PC-9 (cell line): ENCODE measurements around the gene FAM168A. TPM values are rescaled to one million over a fixed set of nuclear protein-coding genes. Genes with fewer than 3 reads are reported as not detected.

Experiments used
- BruUV-seq: library from RNA; stranded (reverse); fragments of 400-500 nt; replicated peaks from 2 replicates; lab custom pipeline; 2021; lab: Mats Ljungman, UMichigan
- CTCF ChIA-PET: fragments of 300-600 bp; sonication (Branson Sonifier 250); formaldehyde crosslinking; loops from one replicate; lab custom pipeline; 2022; ENCODE audit warnings: antibody characterized with exemption; lab: Charles Lee
- POLR2A ChIA-PET: fragments of 300-600 bp; sonication (Branson Sonifier 250); formaldehyde crosslinking; loops from one replicate; lab custom pipeline; 2022; ENCODE audit warnings: antibody characterized with exemption; ENCODE audit not compliant: unreplicated experiment; lab: Charles Lee
- DNase-seq, 2 experiments: peaks; one replicate each; pipeline versions ENCODE4 v3.0.0 to v3.0.0-alpha.2; 2015 to 2022; ENCODE audit warnings: mixed read lengths in 1 of 2
- H2AFZ ChIP-seq: fragments of 200-600 bp; sonication (generic); 2 replicates; pipeline ENCODE4 v1.8.1; 2017; ENCODE audit warnings: antibody characterized with exemption
- H3F3A ChIP-seq: fragments of 200-600 bp; sonication (generic); 2 replicates; pipeline ENCODE4 v1.8.1; 2017; ENCODE audit warnings: antibody characterized with exemption, mild to moderate bottlenecking, low read depth; ENCODE audit not compliant: insufficient read depth
- H3K27ac ChIP-seq: fragments of 200-600 bp; sonication (generic); 2 replicates; pipeline ENCODE4 v1.6.1; 2016; ENCODE audit warnings: mixed run types
- H3K27me3 ChIP-seq: fragments of 200-600 bp; sonication (generic); 2 replicates; pipeline ENCODE4 v1.6.1; 2016; ENCODE audit warnings: low read depth, mixed run types; ENCODE audit not compliant: insufficient read depth
- H3K36me3 ChIP-seq: fragments of 200-600 bp; sonication (generic); 2 replicates; pipeline ENCODE4 v1.6.1; 2016; ENCODE audit warnings: low read depth, mixed run types
- H3K4me1 ChIP-seq: fragments of 200-600 bp; sonication (generic); replicated peaks from 2 replicates; pipeline ENCODE4 v1.6.1; 2016; ENCODE audit warnings: mixed run types; ENCODE audit not compliant: insufficient read depth
- H3K4me2 ChIP-seq: fragments of 200-600 bp; sonication (generic); 2 replicates; pipeline ENCODE4 v1.6.1; 2017; ENCODE audit warnings: mixed run types
- H3K4me3 ChIP-seq: fragments of 200-600 bp; sonication (generic); 2 replicates; pipeline ENCODE4 v1.6.1; 2016; ENCODE audit warnings: mixed run types
- H3K79me2 ChIP-seq: fragments of 200-600 bp; sonication (generic); 2 replicates; pipeline ENCODE4 v1.6.1; 2017; ENCODE audit warnings: low read depth, mixed run types
- H3K9me2 ChIP-seq: fragments of 200-600 bp; sonication (generic); 2 replicates; pipeline ENCODE4 v1.8.1; 2017; ENCODE audit warnings: mild to moderate bottlenecking; ENCODE audit not compliant: insufficient read depth
- H3K9me3 ChIP-seq: fragments of 200-600 bp; sonication (generic); 2 replicates; pipeline ENCODE4 v1.8.1; 2016; ENCODE audit warnings: low read depth; ENCODE audit not compliant: insufficient read depth
- H4K20me1 ChIP-seq: fragments of 200-600 bp; sonication (generic); 2 replicates; pipeline ENCODE4 v1.8.1; 2017; ENCODE audit not compliant: insufficient read depth
- CTCF ChIP-seq: fragments of 200-600 bp; sonication (generic); conservative IDR thresholded peaks from 2 replicates; pipeline ENCODE4 v1.6.1; 2017; ENCODE audit warnings: mixed run types, antibody characterized with exemption, mild to moderate bottlenecking, moderate library complexity
- EZH2 ChIP-seq: fragments of 200-600 bp; sonication (generic); IDR thresholded peaks from 2 replicates; pipeline ENCODE4 v1.8.0; 2017; ENCODE audit warnings: antibody characterized with exemption, low read depth
- intact Hi-C: fragments of 100-400 bp; cut with micrococcal nuclease; formaldehyde crosslinking; loops from one replicate; pipeline ENCODE4 v1.10.0; 2022; ENCODE audit not compliant: unreplicated experiment
- total RNA-seq: library from RNA; stranded (reverse); gene quantifications from 2 replicates; pipeline ENCODE4 v1.2.3, GENCODE V29; 2021

The FAM168A gene
- total RNA-seq, 1 experiment from 2014 or later = 51.2 TPM

- H3K27ac ChIP-seq = no peak overlapping the region
- no peaks in the 10 kb centered on the region for H3K9me2 ChIP-seq
- H4K20me1 ChIP-seq = no peaks in the 10 kb centered on the region
- POLR2A ChIA-PET = no interaction called here
- no peak overlapping the region for H2AFZ ChIP-seq
- H3K27me3 ChIP-seq = no peaks in the 10 kb centered on the region
- CTCF ChIA-PET = no interaction called here
- peak in 1 of 2 experiments; percentile 47 for DNase-seq
- no peaks in the 10 kb centered on the region for H3K4me1 ChIP-seq
- TF ChIP-seq EZH2 (no peak), CTCF (peak; percentile 58)
- no peaks in the 10 kb centered on the region for H3K9me3 ChIP-seq
- intact Hi-C loops = loop anchor here (1.0 kb wide), 1 partner anchor 257 kb away; no protein-coding TSS in a partner anchor
- no peaks in the 10 kb centered on the region for H3F3A ChIP-seq
- no peak overlapping the region for H3K4me2 ChIP-seq
- H3K4me3 ChIP-seq = no peak overlapping the region
- no TSS peak for BruUV-seq
- H3K79me2 ChIP-seq = no peaks in the 10 kb centered on the region
- H3K36me3 ChIP-seq = no peaks in the 10 kb centered on the region
Measured at GRCh38 chr11:73404048-73404447, 193.9 kb downstream of the FAM168A start.

GRCh38 chr11:73403541-73403940 is 194.4 kb downstream of the FAM168A start:
- Histone ChIP-seq H3K4me1 (no peaks in the 10 kb centered on the region), H3K9me2 (no peaks in the 10 kb centered on the region), H3K36me3 (no peaks in the 10 kb centered on the region), H2AFZ (no peak overlapping the region), H4K20me1 (no peaks in the 10 kb centered on the region), H3K4me3 (no peak overlapping the region), H3K4me2 (no peak overlapping the region), H3K79me2 (no peaks in the 10 kb centered on the region), H3K27me3 (no peaks in the 10 kb centered on the region), H3K9me3 (no peaks in the 10 kb centered on the region), H3K27ac (no peak overlapping the region), H3F3A (no peaks in the 10 kb centered on the region)
- intact Hi-C loops = no loop called here
- BruUV-seq = no TSS peak
- ChIA-PET CTCF (no interaction called here), POLR2A (no interaction called here)
- TF ChIP-seq EZH2 (no peak), CTCF (no peak)
- no peak for DNase-seq

GRCh38 chr11:73402834-73403185 is 195.1 kb downstream of the FAM168A start:
- BruUV-seq = no TSS peak
- no peak for DNase-seq
- no peak overlapping the region for H3K4me3 ChIP-seq

More at GRCh38 chr11:73402834-73403185, 195.1 kb downstream of the FAM168A start:
- TF ChIP-seq EZH2 = no peak
- peak; percentile 33; the same call in 1 of the 2 replicates for TF ChIP-seq CTCF
- POLR2A ChIA-PET = no interaction called here
- H3K27ac ChIP-seq = no peak overlapping the region
- intact Hi-C loops = no loop called here
- H3K27me3 ChIP-seq = no peaks in the 10 kb centered on the region
- no peaks in the 10 kb centered on the region for H4K20me1 ChIP-seq
- no peaks in the 10 kb centered on the region for H3K9me2 ChIP-seq
- H3K36me3 ChIP-seq = no peaks in the 10 kb centered on the region
- CTCF ChIA-PET = no interaction called here
- no peak overlapping the region for H3K4me2 ChIP-seq
- H3F3A ChIP-seq = no peaks in the 10 kb centered on the region
- no peaks in the 10 kb centered on the region for H3K79me2 ChIP-seq
- no peaks in the 10 kb centered on the region for H3K9me3 ChIP-seq
- H2AFZ ChIP-seq = no peak overlapping the region
- no peaks in the 10 kb centered on the region for H3K4me1 ChIP-seq
